ENCODE measurements around the gene PRR23A.
"Not testable (repeated sequence)": the region's sequence is repeated elsewhere in the genome, so short reads cannot be mapped to it uniquely, and the experiment has no call there.

Gene PRR23A

DNA sequence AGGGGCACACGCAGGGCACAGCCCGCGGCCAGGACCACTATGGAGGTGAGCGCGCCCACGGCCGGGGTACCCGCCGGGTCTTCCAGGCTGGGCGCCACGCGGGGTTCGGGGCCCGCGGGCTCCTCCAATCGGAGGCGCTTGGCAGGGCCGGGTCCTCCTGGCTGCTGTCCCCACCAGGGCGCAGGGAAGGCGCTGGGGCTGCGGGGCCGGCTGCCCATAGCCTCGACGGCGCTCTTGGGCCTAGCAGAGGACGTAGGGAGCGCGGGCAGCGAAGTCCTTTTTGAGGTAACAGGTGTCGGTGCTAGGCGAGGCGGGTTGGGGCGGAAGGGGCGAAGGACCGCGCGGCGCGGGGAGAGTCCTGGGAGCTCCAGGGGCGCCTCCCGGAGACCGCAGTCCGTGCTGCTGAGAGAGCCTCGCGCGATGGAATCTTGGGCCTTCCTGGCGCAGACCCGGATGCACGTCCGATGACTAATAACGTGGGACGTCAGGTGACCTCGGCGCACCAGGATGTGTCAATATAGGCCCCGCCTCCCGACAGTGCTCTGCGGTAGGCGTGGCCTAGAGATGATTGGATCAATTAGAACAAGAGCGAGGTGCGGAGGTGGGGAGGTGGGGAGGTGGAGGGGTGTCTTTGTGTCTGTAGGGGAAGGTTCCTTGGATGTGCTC lies at the start of gene PRR23A:
PRR23A (minus strand) TSS at position 218 of the 666 bp plus-strand sequence; CDS start at position 218, 0 bp downstream.
- DNase-seq (ENCODE audit: low spot score): no peak

DNA sequence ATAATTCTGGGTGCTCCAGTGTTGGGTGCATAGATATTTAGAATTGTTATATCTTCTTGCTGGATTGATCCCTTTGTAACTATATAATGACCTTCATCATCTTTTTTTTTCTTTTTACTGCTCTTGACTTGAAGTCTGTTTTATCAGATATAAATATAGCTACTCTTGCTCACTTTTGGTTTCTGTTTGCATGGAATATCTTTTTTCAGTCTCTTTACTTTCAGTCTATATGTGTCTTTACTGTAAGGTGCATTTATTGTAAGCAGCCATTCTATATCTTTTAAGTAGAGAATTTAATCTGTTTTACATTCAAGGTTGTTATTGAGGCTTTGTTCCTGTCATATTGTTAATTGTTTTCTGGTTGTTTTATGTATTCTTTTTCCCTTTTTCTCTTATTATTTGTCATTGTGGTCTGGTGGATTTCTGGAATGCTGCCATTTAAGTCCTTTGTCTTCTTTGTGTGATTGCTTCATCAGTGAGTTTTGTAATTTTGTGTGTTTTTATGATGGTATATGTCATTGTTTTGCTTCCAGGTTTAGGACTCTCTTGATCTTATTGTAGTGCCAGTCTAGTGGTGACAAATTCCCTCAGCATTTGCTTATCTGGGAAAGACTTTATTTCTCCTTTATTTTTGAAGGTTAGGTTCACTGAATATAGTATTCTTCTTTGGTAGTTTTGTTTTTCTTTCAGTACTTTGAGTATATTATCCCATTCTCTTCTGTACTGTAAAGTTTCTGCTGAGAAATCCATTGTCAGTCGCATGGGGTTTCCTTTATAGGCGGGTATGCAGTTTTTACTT lies 46.9 kb upstream of the PRR23A start:
- DNase-seq (ENCODE audit: low spot score): no peak

DNA sequence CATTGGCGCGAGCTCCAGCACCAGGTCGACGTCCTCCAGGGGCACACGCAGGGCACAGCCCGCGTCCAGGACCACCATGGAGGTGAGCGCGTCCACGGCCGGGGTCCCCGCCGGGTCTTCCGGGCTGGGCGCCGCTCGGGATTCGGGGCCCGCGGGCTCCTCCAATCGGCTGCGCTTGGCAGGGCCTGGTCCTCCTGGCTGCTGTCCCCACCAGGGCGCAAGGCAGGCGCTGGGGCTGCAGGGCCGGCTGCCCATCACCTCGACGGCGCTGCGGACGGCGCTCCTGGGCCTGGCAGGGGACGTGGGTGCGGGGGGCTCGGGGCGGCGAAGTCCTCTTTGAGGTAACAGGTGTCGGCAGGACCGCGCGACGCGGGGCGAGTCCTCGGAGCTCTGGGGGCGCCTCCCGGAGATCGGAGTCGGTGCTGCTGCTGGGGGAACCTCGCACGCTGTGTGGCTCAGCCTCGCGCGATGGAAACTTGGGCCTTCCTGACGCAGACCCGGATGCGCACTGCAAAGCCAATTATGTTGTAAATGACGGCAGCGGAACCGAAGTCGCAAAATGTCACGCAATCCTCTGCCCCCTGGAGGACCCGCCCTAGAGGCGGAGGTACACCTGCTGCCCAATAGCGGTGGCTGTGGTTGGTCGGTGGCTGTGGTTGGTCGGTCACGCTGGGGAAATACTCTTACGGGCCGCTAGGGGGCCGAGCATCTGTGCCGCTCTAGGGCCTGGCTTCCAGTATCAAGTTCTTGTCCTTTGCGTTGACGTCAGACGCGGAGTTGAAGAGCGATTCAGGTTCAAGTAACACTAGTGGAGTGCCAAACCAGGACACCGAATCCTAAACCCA lies 38.5 kb upstream of the PRR23A start, which contains the start of gene PRR23C:
PRR23C (minus strand) TSS at position 527 of the 845 bp plus-strand sequence; CDS start at position 255, 272 bp downstream.
- DNase-seq (ENCODE audit: low spot score): no peak

DNA sequence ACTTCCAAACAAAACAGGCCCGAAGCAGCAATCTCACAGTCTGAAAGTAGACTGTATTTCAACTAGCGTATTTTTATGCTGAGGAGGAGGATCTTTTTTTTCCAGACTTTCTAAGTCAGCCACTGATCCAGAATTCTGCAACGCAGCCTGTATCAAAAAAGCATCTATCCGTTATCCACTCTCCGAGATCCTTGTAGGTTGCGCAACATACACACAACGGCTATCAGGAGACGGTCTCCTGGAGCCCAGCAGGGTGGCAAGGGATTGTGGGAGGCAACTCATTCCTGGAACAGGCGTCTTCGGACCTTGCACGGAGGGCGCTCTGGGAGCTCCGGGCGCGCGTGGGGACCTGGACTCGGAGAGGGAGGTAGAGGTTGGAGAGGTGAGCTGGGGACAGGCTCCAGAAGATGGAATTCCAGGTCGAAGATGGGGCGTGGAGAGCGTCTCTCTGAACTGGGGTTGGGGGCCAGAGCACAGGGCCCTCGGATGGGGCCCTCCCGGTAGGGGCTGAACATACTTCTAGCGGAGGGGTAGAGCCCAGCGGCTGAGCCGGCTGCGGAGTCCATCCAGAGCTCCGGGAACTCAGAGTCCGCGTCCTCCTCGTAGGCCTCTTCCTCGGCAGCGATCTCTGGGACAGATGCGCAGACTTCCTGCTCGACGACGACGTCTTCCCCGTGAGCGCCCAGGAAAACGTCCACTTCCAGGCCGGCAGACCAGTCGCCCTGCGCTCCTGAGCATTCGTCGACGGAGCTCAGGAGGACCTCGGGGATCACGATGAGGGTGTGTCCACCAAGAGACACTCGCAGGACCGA lies 37.7 kb upstream of the PRR23A start:
- no peak for DNase-seq (ENCODE audit: low spot score)

DNA sequence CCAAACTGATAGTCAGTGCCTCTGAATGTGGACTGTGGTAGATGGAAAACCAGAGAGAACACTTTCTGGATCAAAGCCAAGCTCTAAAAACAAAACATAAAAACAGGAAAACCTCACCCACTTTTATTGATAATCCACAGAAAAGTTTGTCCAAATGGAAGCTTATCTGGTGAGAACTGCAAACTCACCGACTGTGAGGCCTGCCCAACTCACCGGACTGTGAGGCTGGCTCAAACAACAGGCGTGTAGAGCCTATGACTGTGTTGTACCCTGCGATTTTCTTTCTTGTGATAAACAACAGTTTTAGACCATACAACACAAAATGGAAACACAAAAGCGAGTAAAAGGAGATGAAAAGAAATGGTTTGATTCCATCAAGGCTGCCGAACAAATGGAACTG lies 31.4 kb upstream of the PRR23A start:
- DNase-seq (ENCODE audit: low spot score): no peak

DNA sequence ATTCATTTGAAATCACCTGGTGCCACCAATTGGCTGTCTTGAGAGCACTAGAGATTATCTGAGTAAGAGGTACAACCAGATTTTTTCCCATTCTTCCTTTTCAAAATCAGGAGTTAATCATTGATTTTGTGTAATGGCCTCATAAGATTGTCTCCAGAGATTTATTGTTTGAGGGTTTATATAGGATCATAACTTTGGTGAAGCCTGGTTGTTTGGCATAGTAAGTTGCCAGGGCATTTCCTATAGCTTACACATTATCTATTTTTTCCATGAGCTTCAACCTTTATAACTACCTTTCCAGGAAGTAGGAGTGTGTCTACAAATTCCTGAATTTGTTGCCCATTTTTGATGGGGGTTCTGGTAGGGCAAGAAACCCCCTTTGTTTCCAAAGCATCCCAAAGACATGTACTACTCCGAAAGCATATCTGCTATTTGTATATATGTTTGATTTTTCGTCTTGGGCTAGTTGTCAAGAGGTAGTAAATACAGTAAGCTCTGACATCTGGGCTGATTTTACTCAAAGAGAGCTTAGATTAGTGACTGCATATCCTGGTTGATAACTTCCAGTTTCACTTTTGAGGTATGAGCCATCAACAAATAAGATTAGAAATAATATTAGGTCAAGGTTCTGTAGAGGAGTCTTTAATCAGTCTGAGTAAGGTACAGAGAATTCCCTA lies 26.4 kb upstream of the PRR23A start:
- no peak for DNase-seq (ENCODE audit: low spot score)

DNA sequence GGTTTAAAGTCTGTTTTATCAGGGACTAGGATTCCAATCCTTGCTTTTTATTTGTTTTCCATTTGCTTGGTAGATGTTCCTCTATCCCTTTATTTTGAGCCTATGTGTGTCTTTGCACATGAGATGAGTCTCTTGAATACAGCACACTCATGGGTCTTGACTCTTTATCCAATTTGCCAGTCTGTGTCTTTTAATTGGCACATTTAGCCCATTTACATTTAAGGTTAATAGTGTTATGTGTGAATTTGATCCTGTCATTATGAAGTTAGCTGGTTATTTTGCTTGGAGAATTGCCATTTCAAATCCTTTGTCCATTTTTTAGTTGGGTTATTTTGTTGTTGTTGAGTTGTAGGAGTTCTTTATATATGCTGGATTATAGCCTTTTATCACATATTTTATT lies 24.5 kb upstream of the PRR23A start:
- DNase-seq (ENCODE audit: low spot score): not testable (repeated sequence)

DNA sequence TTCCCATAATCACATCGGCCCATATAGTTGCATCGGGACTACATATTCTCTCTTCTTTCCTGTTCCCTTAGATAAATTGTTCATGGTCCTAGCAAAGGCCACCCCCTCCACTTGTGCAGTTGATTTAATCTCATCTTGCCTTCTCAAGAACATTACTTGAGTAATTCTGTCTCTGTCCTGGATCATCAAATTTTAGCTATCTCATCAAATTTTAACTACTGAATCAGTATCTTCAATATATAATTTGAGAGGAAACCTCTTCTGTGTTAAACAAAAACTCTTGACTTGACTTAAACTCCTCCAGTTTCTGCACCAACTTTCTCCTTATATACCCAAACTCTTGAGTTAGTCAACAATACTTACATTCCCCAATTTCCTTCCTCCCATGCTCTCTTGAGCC lies 18.9 kb upstream of the PRR23A start:
- DNase-seq (ENCODE audit: low spot score): no peak

DNA sequence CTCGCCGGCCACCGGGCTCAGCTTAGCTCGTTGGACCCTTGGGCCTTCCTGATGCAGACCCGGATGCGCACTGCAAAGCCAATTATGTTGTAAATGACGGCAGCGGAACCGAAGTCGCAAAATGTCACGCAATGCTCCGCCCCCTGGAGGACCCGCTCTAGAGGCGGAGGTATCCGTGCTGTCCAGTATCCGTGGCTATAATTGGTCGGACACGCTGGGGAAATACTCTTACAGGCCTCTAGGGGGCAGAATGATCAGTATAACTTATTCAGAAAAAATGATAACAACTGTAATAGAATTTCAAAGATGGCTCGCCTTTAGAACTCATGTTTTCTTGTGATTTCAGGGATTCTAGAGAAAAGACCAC lies 14.8 kb upstream of the PRR23A start, which contains the start of gene PRR23B:
PRR23B (minus strand) TSS at position 59 of the 367 bp plus-strand sequence. CDS start 265 bp downstream, outside the sequence.
- DNase-seq (ENCODE audit: low spot score): no peak

DNA sequence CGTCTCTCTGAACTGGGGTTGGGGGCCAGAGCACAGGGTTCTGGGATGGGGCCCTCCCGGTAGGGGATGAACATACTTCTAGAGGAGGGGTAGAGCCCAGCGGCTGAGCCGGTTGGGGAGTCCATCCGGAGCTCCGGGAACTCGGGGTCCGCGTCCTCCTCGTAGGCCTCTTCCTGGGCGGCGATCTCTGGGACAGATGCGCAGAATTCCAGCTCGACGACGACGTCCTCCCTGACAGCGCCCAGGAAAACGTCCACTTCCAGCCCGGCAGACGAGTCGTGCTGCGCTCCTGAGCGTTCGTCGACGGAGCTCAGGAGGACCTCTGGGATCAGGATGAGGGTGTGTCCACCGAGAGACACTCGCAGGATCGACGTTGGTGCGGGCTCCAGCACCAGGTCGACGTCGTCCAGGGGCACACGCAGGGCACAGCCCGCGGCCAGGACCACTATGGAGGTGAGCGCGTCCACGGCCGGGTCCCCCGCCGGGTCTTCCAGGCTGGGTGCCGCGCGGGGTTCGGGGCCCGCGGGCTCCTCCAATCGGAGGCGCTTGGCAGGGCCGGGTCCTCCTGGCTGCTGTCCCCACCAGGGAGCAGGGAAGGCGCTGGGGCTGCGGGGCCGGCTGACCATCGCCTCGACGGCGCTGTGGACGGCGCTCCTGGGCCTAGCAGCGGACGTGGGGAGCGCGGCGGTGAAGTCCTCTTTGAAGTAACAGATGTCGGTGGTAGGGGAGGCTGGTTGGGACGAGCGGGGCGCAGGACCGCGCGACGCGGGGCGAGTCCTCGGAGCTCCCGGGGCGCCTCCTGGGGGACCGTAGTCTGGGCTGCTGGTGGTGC lies 14.2 kb upstream of the PRR23A start:
- DNase-seq (ENCODE audit: low spot score): no peak

DNA sequence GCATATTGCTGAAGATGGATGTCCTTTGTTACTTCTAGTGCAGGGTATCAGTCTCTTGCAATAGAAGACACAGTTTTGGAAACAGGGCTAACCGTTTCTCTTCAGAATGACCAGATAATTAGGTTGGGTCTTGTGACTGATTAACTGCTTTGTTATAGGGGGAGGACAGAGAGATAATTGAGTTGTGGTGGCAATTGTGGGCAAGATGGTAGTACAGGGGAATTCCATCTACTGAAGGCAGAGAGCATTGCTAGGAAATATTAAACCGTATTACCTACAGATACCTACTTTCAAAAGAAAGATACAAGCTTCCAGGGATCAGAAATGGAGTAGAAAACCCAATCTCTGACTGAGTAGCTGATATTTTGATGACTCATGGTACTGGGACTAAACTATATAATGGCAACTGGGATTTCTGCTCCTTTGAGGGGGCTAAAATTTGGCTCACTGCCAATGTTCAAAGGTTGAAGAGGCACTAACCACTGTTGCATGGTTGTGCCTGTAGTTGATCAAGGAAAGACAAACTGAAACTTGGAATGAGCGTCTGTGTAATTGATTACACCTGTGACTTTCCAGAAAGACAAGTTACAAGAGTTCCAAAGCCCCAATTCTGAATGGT lies 10.5 kb upstream of the PRR23A start:
- no peak for DNase-seq (ENCODE audit: low spot score)

DNA sequence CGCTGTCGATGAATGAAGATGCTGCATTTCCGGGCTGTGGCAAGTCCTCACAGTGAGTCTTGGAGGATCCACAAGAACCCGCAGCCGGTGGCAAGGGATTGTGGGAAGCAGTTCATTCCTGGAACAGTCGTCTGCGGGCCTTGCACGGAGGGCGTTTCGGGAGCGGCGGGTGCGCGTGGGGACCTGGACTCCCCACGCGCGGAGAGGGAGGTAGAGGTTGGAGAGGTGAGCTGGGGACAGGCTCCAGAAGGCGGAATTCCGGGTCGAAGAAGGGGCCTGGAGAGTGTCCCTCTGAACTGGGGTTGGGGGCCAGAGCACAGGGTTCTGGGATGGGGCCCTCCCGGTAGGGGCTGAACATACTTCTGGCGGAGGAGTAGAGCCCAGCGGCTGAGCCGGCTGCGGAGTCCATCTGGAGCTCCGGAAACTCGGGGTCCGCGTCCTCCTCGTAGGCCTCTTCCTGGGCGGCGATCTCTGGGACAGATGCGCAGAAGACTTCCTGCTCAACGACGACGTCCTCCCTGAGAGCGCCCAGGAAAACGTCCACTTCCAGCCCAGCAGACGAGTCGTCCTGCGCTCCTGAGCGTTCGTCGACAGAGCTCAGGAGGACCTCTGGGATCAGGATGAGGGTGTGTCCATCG lies 593 bp downstream of the PRR23A start:
- DNase-seq (ENCODE audit: low spot score): no peak

DNA sequence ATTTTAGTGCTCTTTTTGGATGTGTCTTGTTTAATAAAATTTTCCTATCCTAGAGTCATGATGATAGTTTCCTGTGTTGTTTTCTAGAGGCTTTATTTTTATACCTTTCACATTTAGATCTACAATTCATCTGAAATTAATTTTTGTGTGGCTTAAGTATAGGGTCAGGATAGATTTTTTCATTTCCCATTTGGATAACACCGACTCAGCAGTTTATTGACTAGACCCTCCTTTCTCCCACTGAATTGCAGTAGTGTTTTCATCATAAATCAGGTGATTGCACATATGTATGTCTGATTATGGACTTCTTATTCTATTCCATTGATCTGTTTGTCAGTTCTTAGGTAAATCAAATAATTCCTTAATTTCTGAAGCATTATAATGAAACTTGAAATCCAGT lies 10.4 kb downstream of the PRR23A start:
- DNase-seq (ENCODE audit: low spot score): no peak

DNA sequence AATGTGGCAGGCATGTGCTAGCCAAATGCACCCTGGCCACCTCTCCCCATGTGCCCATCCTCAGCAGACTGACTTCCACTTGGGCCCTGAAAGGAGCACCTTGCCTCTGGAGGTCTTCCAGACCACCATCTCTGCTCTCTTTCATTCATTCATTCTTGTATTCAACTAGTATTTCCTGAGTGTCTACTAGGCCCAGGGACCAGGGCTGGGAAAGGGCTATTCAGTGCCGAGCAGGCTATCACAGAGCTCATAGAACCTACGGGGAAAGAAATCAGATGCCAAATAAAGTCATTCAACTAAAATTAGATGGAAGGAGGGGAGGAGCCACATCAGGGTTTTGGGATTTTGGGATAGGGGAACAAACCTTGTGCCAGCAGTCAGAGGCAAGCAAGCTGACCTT lies 18.9 kb downstream of the PRR23A start:
- no peak for DNase-seq (ENCODE audit: low spot score)

DNA sequence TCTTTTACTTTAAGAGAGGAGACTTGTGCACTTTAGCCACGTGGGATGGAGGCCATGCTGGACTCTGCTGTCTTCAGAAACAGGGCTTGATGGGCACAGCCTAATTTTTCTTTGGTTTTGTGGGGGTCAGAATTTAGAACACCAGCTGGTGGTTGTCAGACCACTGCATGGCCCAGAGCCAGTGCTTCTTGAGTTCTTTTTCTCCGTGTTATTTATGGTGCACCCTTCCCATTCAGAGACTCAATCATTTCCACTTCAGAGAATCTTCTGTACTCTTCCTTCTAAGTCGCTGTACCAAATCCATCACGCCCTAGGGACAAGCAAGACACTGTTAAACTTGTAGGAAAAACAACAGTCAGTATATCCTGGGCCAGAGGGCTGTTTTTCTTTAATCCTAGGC lies 20.1 kb downstream of the PRR23A start:
- DNase-seq (ENCODE audit: low spot score): no peak

DNA sequence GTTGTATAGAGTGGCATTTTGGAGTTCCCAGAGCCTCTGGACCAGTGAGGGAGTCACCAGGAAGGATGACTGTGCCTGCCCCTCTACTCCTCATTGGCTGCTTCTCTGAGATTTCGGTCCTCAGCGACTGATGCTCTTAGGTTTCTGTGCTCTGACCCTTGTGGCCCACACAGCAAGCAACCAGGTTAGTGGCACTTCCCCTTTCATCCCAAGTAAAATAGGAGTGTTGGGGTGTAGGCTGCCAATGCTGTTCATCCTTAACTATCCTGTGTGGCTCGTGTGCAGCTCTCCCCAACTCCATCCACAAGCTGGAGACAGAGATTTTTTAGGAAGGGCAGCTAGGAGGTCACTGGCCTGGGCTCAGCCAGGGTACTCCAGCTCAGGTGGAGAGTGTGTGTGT lies 21.3 kb downstream of the PRR23A start:
- DNase-seq (ENCODE audit: low spot score): no peak

DNA sequence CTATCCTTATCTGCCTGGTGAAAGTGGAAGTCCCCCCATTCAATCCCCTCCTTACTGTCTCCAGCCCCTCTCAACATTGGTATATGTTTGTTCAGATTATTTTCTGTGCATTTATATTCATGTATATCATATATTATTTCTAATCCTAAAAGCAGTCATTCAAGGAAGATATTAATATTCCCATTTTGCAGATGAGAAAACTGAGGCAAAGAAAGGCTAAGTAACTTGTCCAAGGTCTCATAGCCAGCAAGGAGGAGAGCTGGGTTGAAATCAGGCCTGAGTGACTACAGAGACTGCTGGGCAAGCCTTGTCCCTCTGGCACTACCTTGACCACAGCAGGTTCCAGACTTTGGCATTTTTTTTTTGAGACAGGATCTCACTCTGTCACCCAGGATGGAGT lies 30.0 kb downstream of the PRR23A start:
- DNase-seq (ENCODE audit: low spot score): no peak

DNA sequence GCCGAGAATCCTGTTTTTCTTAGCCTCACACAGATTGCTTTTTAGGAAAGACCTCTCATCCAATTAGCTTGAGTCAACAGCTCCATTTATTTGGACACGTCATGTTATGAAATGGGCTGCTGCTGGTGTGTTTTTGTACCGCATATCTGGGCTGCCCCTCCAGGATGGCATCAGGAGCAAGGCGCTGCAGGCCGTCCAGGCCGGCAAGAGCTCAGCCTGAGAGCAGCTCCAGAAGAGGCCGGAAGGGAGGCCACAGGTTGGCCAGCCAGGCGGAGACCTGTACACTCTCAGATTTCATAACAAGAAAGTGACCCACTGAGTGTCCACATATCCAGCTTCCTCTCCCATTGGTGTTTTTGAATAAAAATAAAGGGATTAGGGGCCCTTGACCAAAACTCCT lies 30.7 kb downstream of the PRR23A start:
- no peak for DNase-seq (ENCODE audit: low spot score)

DNA sequence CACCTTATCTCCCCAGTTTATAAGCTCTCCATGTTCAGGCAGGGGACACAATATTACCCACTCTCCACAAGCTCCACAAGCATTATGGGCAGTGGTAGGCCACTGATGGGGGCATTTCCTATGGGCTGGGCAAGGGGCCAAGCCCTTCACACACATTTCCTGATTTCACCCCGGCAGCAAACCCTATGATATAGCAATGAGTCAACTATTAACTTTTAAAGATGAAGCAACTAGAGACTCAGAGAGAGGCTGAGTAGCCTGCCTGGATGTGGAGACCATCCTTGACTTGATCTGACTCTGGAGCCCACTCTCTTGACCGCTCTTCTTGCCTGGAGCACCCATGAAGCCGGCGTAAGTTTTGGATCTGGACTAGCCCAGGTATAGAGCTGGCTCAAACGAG lies 31.6 kb downstream of the PRR23A start:
- no peak for DNase-seq (ENCODE audit: low spot score)

Measured in AG20443 (cell line).